HG03439 (cell line): ENCODE results near the gene CDV3.
"Not testable (repeated sequence)": the region's sequence is repeated elsewhere in the genome, so short reads cannot be mapped to it uniquely, and the experiment has no call there.

Experiments used
- ATAC-seq: cut with Tn5 transposase; IDR thresholded peaks from one replicate; pipeline ENCODE4 v1.9.1; 2021; ENCODE audit warnings: mild to moderate bottlenecking, moderate library complexity; ENCODE audit not compliant: unreplicated experiment

The CDV3 gene

GRCh38 chr3:133573629-133574194 lies at the start of gene CDV3:
CDV3 (plus strand) TSS chr3:133573686; CDS start chr3:133574045, 359 bp downstream.
- ATAC-seq: peak; percentile 29

GRCh38 chr3:133523758-133524157 lies 49.7 kb upstream of the CDV3 start:
- not testable (repeated sequence) for ATAC-seq

- no peak for ATAC-seq
Measured at GRCh38 chr3:133525435-133525834, 48.1 kb upstream of the CDV3 start.

- no peak for ATAC-seq
Measured at GRCh38 chr3:133527081-133527715, 46.3 kb upstream of the CDV3 start.

GRCh38 chr3:133529809-133530208 lies 43.7 kb upstream of the CDV3 start:
- ATAC-seq: no peak

- ATAC-seq: no peak
Measured at GRCh38 chr3:133531981-133532380, 41.5 kb upstream of the CDV3 start.

GRCh38 chr3:133532951-133533350 lies 40.5 kb upstream of the CDV3 start:
- no peak for ATAC-seq

GRCh38 chr3:133535971-133536881 lies 37.3 kb upstream of the CDV3 start:
- no peak for ATAC-seq

GRCh38 chr3:133537131-133537530 lies 36.4 kb upstream of the CDV3 start:
- not testable (repeated sequence) for ATAC-seq

GRCh38 chr3:133538154-133538553 lies 35.3 kb upstream of the CDV3 start:
- ATAC-seq: no peak

GRCh38 chr3:133540896-133541674 lies 32.4 kb upstream of the CDV3 start:
- no peak for ATAC-seq

- no peak for ATAC-seq
Measured at GRCh38 chr3:133542871-133543270, 30.6 kb upstream of the CDV3 start.

GRCh38 chr3:133544983-133545382 lies 28.5 kb upstream of the CDV3 start:
- ATAC-seq: not testable (repeated sequence)

- ATAC-seq: no peak
Measured at GRCh38 chr3:133547432-133548041, 25.9 kb upstream of the CDV3 start.

GRCh38 chr3:133548090-133548489 lies 25.4 kb upstream of the CDV3 start:
- ATAC-seq: no peak

GRCh38 chr3:133549565-133549964 lies 23.9 kb upstream of the CDV3 start:
- no peak for ATAC-seq

GRCh38 chr3:133551589-133551988 lies 21.9 kb upstream of the CDV3 start:
- not testable (repeated sequence) for ATAC-seq

- no peak for ATAC-seq
Measured at GRCh38 chr3:133561679-133562078, 11.8 kb upstream of the CDV3 start.

- ATAC-seq: no peak
Measured at GRCh38 chr3:133562376-133562775, 11.1 kb upstream of the CDV3 start.

GRCh38 chr3:133563186-133563591 lies 10.3 kb upstream of the CDV3 start:
- ATAC-seq: no peak

- no peak for ATAC-seq
Measured at GRCh38 chr3:133563816-133564215, 9.7 kb upstream of the CDV3 start.
